Kidney epithelial cell (primary cell): ENCODE results near the gene ITLN2. TPM values are rescaled to one million over a fixed set of nuclear protein-coding genes. Genes with fewer than 3 reads are reported as not detected.
"Not testable (repeated sequence)": the region's sequence is repeated elsewhere in the genome, so short reads cannot be mapped to it uniquely, and the experiment has no call there.

ENCODE experiments used
- DNase-seq: peaks from one replicate; pipeline ENCODE4 v3.0.0-alpha.2; 2010; ENCODE audit warnings: low read depth
- H3K27me3 ChIP-seq: 2 replicates; pipeline ENCODE4 v1.6.0; 2011; ENCODE audit warnings: low read length; ENCODE audit not compliant: control insufficient read depth, insufficient read depth
- H3K36me3 ChIP-seq: 2 replicates; pipeline ENCODE4 v1.5.1; 2011; ENCODE audit warnings: low read length; ENCODE audit not compliant: control insufficient read depth, insufficient read depth
- H3K4me3 ChIP-seq: 2 replicates; pipeline ENCODE4 v1.5.1; 2011; ENCODE audit warnings: low read depth, mild to moderate bottlenecking, control low read depth, low read length
- CTCF ChIP-seq: IDR thresholded peaks from 2 replicates; pipeline ENCODE4 v1.5.1; 2011; ENCODE audit warnings: mild to moderate bottlenecking, moderate library complexity, low read length, control low read depth, inconsistent platforms; ENCODE audit not compliant: insufficient read depth, poor library complexity, severe bottlenecking
- total RNA-seq: library from RNA; depleted of rRNA; stranded (reverse); fragments of >200 nt; gene quantifications from 2 replicates; pipeline ENCODE4 v1.2.3, GENCODE V29; 2015

Gene ITLN2
- total RNA-seq, 1 donor from 2014 or later: not detected

- H3K36me3 ChIP-seq: no peaks in the 10 kb centered on the region
- H3K27me3 ChIP-seq: no peaks in the 10 kb centered on the region
- no peak for TF ChIP-seq CTCF
- no peak overlapping the region for H3K4me3 ChIP-seq
- DNase-seq: no peak
Measured at GRCh38 chr1:160904783-160905616, 49.6 kb downstream of the ITLN2 start.

- DNase-seq, H3K27me3 ChIP-seq, H3K4me3 ChIP-seq, H3K36me3 ChIP-seq: not testable (repeated sequence)
Measured at GRCh38 chr1:160902251-160902650, 52.4 kb downstream of the ITLN2 start.

GRCh38 chr1:160901768-160902167, 52.8 kb downstream of the ITLN2 start:
- Histone ChIP-seq H3K27me3 (no peaks in the 10 kb centered on the region), H3K4me3 (no peak overlapping the region), H3K36me3 (no peaks in the 10 kb centered on the region)
- no peak for DNase-seq
- TF ChIP-seq CTCF: no peak

- H3K4me3 ChIP-seq, DNase-seq, H3K27me3 ChIP-seq, H3K36me3 ChIP-seq: not testable (repeated sequence)
Measured at GRCh38 chr1:160900683-160901082, 53.9 kb downstream of the ITLN2 start.

Other genes starting within 250 kb of the ITLN2 start
- not detected in 2 replicates for gene CD48, start 243.0 kb downstream of the ITLN2 start, total RNA-seq
- gene SLAMF7, start 215.6 kb downstream of the ITLN2 start, total RNA-seq: 0.08 and 0.21 TPM in 2 replicates
- gene LY9, start 158.6 kb downstream of the ITLN2 start, total RNA-seq: not detected in 2 replicates
- not detected in 2 replicates for gene CD244, start 91.9 kb downstream of the ITLN2 start, total RNA-seq
- not detected in 2 replicates for gene ITLN1, start 69.6 kb downstream of the ITLN2 start, total RNA-seq
- gene F11R, start 66.3 kb upstream of the ITLN2 start, total RNA-seq: 81.7 and 87.0 TPM in 2 replicates
- gene TSTD1, start 84.2 kb upstream of the ITLN2 start, total RNA-seq: 112 and 116 TPM in 2 replicates
- gene USF1, start 91.2 kb upstream of the ITLN2 start, total RNA-seq: 45.9 and 55.7 TPM in 2 replicates
- 0.07 and 0.42 TPM in 2 replicates for gene ARHGAP30, start 115.1 kb upstream of the ITLN2 start, total RNA-seq
- 13.1 and 13.6 TPM in 2 replicates for gene NECTIN4, start 134.7 kb upstream of the ITLN2 start, total RNA-seq
- gene KLHDC9, start 143.6 kb upstream of the ITLN2 start, total RNA-seq: 2.9 and 3.1 TPM in 2 replicates
- gene PFDN2, start 163.2 kb upstream of the ITLN2 start, total RNA-seq: 98.4 and 132 TPM in 2 replicates
- 28.7 and 35.8 TPM in 2 replicates for gene NIT1, start 163.3 kb upstream of the ITLN2 start, total RNA-seq
- gene DEDD, start 177.9 kb upstream of the ITLN2 start, total RNA-seq: 29.3 and 42.1 TPM in 2 replicates
- gene UFC1, start 199.2 kb upstream of the ITLN2 start, total RNA-seq: 59.6 and 85.0 TPM in 2 replicates
- 10.5 and 12.6 TPM in 2 replicates for gene USP21, start 204.7 kb upstream of the ITLN2 start, total RNA-seq
- 20.4 and 28.3 TPM in 2 replicates for gene PPOX, start 211.6 kb upstream of the ITLN2 start, total RNA-seq
- gene B4GALT3, start 222.7 kb upstream of the ITLN2 start, total RNA-seq: 39.4 and 45.7 TPM in 2 replicates
- gene ADAMTS4, start 244.2 kb upstream of the ITLN2 start, total RNA-seq: 0.21 and 0.33 TPM in 2 replicates
- 92.4 and 96.9 TPM in 2 replicates for gene NDUFS2, start 247.6 kb upstream of the ITLN2 start, total RNA-seq